Ishikawa (cell line): ENCODE data around the gene CERS6.

Source experiments
- CEBPB ChIP-seq: IDR thresholded peaks from 2 replicates; pipeline ENCODE4 v1.6.1; 2012
- NFIC ChIP-seq: IDR thresholded peaks from 2 replicates; pipeline ENCODE4 v1.6.1; 2012
- RAD21 ChIP-seq: IDR thresholded peaks from 2 replicates; pipeline ENCODE4 v1.6.1; 2012; ENCODE audit warnings: low read depth
- TAF1 ChIP-seq: IDR thresholded peaks from 2 replicates; pipeline ENCODE4 v1.6.1; 2012; ENCODE audit warnings: low read depth, mild to moderate bottlenecking
- TCF12 ChIP-seq: IDR thresholded peaks from 2 replicates; pipeline ENCODE4 v1.6.1; 2012; ENCODE audit warnings: low read depth
- YY1 ChIP-seq: IDR thresholded peaks from 2 replicates; pipeline ENCODE4 v1.6.1; 2012; ENCODE audit warnings: low read depth
- ZBTB7A ChIP-seq: IDR thresholded peaks from 2 replicates; pipeline ENCODE4 v1.6.1; 2012; ENCODE audit warnings: low read depth
- TF ChIP-seq, protein P1 (sequence below): IDR thresholded peaks from 2 replicates; pipeline ENCODE4 v1.6.1; 2012

DNA sequence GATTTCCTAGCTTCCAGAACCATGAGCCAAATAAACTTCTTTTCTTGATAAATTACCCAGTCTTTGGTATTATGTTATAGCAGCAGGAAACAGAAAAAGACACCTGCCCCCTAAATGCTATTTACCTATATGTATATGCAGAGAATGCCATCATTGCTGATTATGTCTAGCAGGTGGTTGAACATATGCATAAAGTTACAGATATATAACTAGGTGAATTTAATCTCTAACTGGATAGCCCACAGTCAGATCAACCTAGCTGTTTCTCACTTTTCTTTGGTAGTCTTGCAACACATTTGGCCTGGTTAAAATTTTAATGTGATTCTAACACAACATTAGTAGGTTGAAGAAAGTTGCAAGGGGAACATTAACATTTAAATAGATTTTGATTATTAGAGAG lies 7.1 kb upstream of the CERS6 start:
- no peak for TF ChIP-seq YY1
- TF ChIP-seq CEBPB = no peak
- no peak for TF ChIP-seq TAF1
- TF ChIP-seq NFIC = no peak
- TF ChIP-seq, protein P1, sequence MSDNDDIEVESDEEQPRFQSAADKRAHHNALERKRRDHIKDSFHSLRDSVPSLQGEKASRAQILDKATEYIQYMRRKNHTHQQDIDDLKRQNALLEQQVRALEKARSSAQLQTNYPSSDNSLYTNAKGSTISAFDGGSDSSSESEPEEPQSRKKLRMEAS = no peak
- TF ChIP-seq ZBTB7A = no peak
- TF ChIP-seq TCF12 = no peak
- TF ChIP-seq RAD21 = no peak
